B cell (primary cell): ENCODE measurements around the gene MAP2K5. TPM values are rescaled to one million over a fixed set of nuclear protein-coding genes. Genes with fewer than 3 reads are reported as not detected.

Experiments
- ATAC-seq: fragments of 200-7000 bp; cut with Tn5 transposase; one replicate; pipeline ENCODE4 v1.10.0; 2021; ENCODE audit warnings: low read depth, mild to moderate bottlenecking, moderate number of reproducible peaks, moderate library complexity
- CTCF ChIA-PET: fragments of 350-600 bp; sonication (Branson Sonifier 250); formaldehyde crosslinking; loops from one replicate; lab custom pipeline; 2021; ENCODE audit warnings: antibody characterized with exemption, inconsistent platforms; lab: Charles Lee
- POLR2A ChIA-PET: fragments of 350-600 bp; sonication (Branson Sonifier 250); formaldehyde crosslinking; loops from one replicate; lab custom pipeline; 2021; ENCODE audit warnings: antibody characterized with exemption; lab: Charles Lee
- DNase-seq: peaks from one replicate; pipeline ENCODE4 v3.0.0; 2013
- H2AFZ ChIP-seq: 2 replicates; pipeline ENCODE4 v1.6.1; 2012; ENCODE audit warnings: mild to moderate bottlenecking, low read depth, low read length; ENCODE audit not compliant: insufficient read depth, poor library complexity, severe bottlenecking
- H3K27ac ChIP-seq, 2 donors: 1 replicate in 1 of 2; 2 replicates in 1 of 2; pipeline ENCODE4 v1.5.1; 2012 to 2013; ENCODE audit warnings: low read length in 2 of 2, mild to moderate bottlenecking in 2 of 2, moderate library complexity in 1 of 2
- H3K27me3 ChIP-seq, 4 experiments: fragments of 200-600 bp in 1 of 4; sonication (generic) in 1 of 4; replicated peaks in 1 of 4; 1 replicate in 2 of 4; 2 replicates in 2 of 4; pipeline versions ENCODE4 v1.6.1 to v1.7.0; 2013 to 2016; ENCODE audit warnings: low read length in 3 of 4, mild to moderate bottlenecking in 2 of 4, mixed read lengths in 1 of 4, moderate library complexity in 1 of 4; ENCODE audit not compliant: insufficient read depth in 4 of 4, control insufficient read depth in 3 of 4; ENCODE audit errors: control extremely low read depth in 1 of 4
- H3K36me3 ChIP-seq, 2 experiments: replicated peaks in 1 of 2; 1 replicate in 1 of 2; 2 replicates in 1 of 2; pipeline versions ENCODE4 v1.6.1 to v1.7.1; 2013; ENCODE audit warnings: low read length in 1 of 2; ENCODE audit not compliant: insufficient read depth in 2 of 2, control insufficient read depth in 1 of 2; ENCODE audit errors: control extremely low read depth in 1 of 2, extremely low read depth in 1 of 2
- H3K4me1 ChIP-seq, 2 donors: fragments of 200-600 bp in 1 of 2; sonication (generic) in 1 of 2; 1 replicate in 1 of 2; 2 replicates in 1 of 2; pipeline versions ENCODE4 v1.5.1 to v1.6.1; 2013 to 2017; ENCODE audit warnings: low read length in 2 of 2; ENCODE audit not compliant: control insufficient read depth in 2 of 2, insufficient read depth in 2 of 2
- H3K4me2 ChIP-seq: replicated peaks from 2 replicates; pipeline ENCODE3; 2012; ENCODE audit warnings: mild to moderate bottlenecking, low read depth, low read length; ENCODE audit not compliant: poor library complexity, severe bottlenecking
- H3K4me3 ChIP-seq, 5 experiments: fragments of 200-600 bp in 1 of 5; sonication (generic) in 1 of 5; 1 replicate in 3 of 5; 2 replicates in 2 of 5; pipeline versions ENCODE4 v1.5.1 to v1.7.0; 2011 to 2016; ENCODE audit warnings: low read length in 4 of 5, mild to moderate bottlenecking in 4 of 5, low read depth in 2 of 5, control low read depth in 1 of 5, moderate library complexity in 1 of 5; ENCODE audit not compliant: insufficient read depth in 1 of 5; ENCODE audit errors: control extremely low read depth in 1 of 5, extremely low read depth in 1 of 5
- H3K79me2 ChIP-seq: fragments of 200-600 bp; sonication (generic); one replicate; pipeline ENCODE4 v1.6.0; 2016; ENCODE audit warnings: low read length; ENCODE audit not compliant: control insufficient read depth, insufficient read depth
- H3K9ac ChIP-seq: fragments of 200-600 bp; sonication (generic); 2 replicates; pipeline ENCODE4 v1.6.1; 2017; ENCODE audit warnings: mild to moderate bottlenecking, low read length, moderate library complexity
- H3K9me3 ChIP-seq, 3 donors: one replicate each; pipeline versions ENCODE4 v1.6.1 to v1.7.1; 2013; ENCODE audit warnings: low read length in 2 of 3; ENCODE audit not compliant: control insufficient read depth in 2 of 3, insufficient read depth in 1 of 3; ENCODE audit errors: control extremely low read depth in 1 of 3
- H4K20me1 ChIP-seq: 2 replicates; pipeline ENCODE4 v1.6.0; 2012; ENCODE audit warnings: mild to moderate bottlenecking, low read length; ENCODE audit not compliant: insufficient read depth, control insufficient read depth, poor library complexity, severe bottlenecking
- H3K27ac Mint-ChIP-seq: one replicate; pipeline ENCODE4 v1.8.0; 2021; ENCODE audit warnings: mixed read lengths
- H3K27me3 Mint-ChIP-seq: one replicate; pipeline ENCODE4 v1.8.0; 2021; ENCODE audit warnings: mixed read lengths
- H3K4me1 Mint-ChIP-seq: one replicate; pipeline ENCODE4 v1.8.0; 2021; ENCODE audit warnings: mixed read lengths
- H3K4me3 Mint-ChIP-seq: one replicate; pipeline ENCODE4 v1.8.0; 2021; ENCODE audit warnings: mixed read lengths
- H3K9me3 Mint-ChIP-seq: one replicate; pipeline ENCODE4 v1.8.0; 2022; ENCODE audit warnings: mixed read lengths; ENCODE audit not compliant: insufficient read depth
- EZH2 ChIP-seq: IDR thresholded peaks from 2 replicates; pipeline ENCODE4 v1.6.1; 2012; ENCODE audit warnings: borderline replicate concordance, low read depth, mild to moderate bottlenecking, moderate library complexity, low read length; ENCODE audit not compliant: insufficient read depth, poor library complexity, severe bottlenecking
- WGBS: methylation state at CpG from one replicate; pipeline ENCODE4 v1.1.5; 2013; ENCODE audit warnings: missing lambda C conversion rate; ENCODE audit not compliant: insufficient coverage; 5-methylcytosine and 5-hydroxymethylcytosine counted together
- intact Hi-C: fragments of 100-400 bp; cut with micrococcal nuclease; formaldehyde crosslinking; loops from one replicate; pipeline ENCODE4 v1.10.0; 2022
- polyA plus RNA-seq: library from polyadenylated mRNA; depleted of rRNA; stranded (reverse); fragments of >200 nt; gene quantifications from 2 replicates; pipeline ENCODE4 v1.2.3, GENCODE V29; 2012
- total RNA-seq, 2 donors: library from RNA; stranded (reverse); fragments of 120-200 nt in 1 of 2; gene quantifications; 1 replicate in 1 of 2; 2 replicates in 1 of 2; pipeline versions ENCODE4 v1.2.3 to v1.2.4, GENCODE V29; 2013 to 2022
- TF ChIP-seq, protein P1 (sequence below): fragments of 200-600 bp; IDR thresholded peaks from one replicate; pipeline ENCODE4 v1.8.0; 2022; ENCODE audit warnings: antibody characterized with exemption, mild to moderate bottlenecking

Gene MAP2K5
- total and polyA plus RNA-seq, 2 donors (not counting 1 experiment from before 2014, with no cell fraction given) = 11.1 to 40.0 TPM

DNA sequence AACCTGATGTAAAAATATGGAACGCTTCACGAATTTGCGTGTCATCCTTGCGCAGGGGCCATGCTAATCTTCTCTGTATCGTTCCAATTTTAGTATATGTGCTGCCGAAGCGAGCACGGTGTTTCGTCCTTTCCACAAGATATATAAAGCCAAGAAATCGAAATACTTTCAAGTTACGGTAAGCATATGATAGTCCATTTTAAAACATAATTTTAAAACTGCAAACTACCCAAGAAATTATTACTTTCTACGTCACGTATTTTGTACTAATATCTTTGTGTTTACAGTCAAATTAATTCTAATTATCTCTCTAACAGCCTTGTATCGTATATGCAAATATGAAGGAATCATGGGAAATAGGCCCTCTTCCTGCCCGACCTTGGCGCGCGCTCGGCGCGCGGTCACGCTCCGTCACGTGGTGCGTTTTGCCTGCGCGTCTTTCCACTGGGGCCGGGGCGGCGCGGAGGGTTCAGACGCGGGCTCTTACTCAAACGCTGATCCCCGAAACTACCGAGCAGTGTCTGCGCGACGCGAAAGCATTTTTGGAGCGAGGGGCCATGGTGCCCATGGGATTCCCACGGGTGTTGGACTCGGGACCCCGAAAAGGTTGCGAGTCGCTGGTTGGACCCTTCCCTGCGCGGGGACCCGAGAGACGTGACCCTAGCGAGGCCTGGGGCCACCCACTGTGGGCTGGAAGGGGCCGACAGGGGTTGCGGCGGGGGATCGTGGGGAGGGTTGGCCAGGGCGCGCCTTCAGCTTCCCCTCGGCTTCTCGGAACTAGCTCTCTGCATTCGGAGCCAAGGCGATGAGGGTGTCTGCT, 297.6 kb downstream of the MAP2K5 start, which contains the start of gene RNU6-1:
Gene RNU6-1, minus strand, starts transcription at position 117 of the 820 bp plus-strand sequence.
- DNase-seq = peak; percentile 97

More for the DNA sequence above, 297.6 kb downstream of the MAP2K5 start, which contains the start of gene RNU6-1:
- H3K4me3 Mint-ChIP-seq = peak within 1 kb of the TSS; percentile 91
- Histone ChIP-seq H3K27me3 (peaks cover 0 to 30% (median 12%) of the 10 kb centered on the region in 4 experiments), H4K20me1 (no peaks in the 10 kb centered on the region), H3K4me3 (peak within 1 kb of the TSS; percentile 68 to 97 (median 83)), H3K36me3 (no peaks in the 10 kb centered on the region), H3K27ac (peak within 1 kb of the TSS; percentile 95 to 96), H3K9me3 (peaks cover 0 to 10% (median 0%) of the 10 kb centered on the region in 3 donors), H3K79me2 (no peaks in the 10 kb centered on the region), H3K9ac (peak within 1 kb of the TSS; percentile 96), H2AFZ (peak within 1 kb of the TSS; percentile 98), H3K4me1 (peaks cover 29 to 36% of the 10 kb centered on the region in 2 donors), H3K4me2 (peak within 1 kb of the TSS; percentile 88)
- ChIA-PET CTCF (interaction anchor here (0.9 to 5.7 kb wide), 8 partner anchors 23 to 383 kb away, joined by 3 to 177 read pairs (median 8); partner anchors contain the start of genes C15orf61 and PIAS1), POLR2A (interaction anchor here (0.7 to 1.3 kb wide), 4 partner anchors 12 to 599 kb away, joined by 3 to 14 read pairs (median 6); partner anchors contain the start of genes FEM1B and MAP2K5)
- peak within 1 kb of the TSS; percentile 97 for H3K27ac Mint-ChIP-seq
- no peaks in the 10 kb centered on the region for H3K9me3 Mint-ChIP-seq
- peak; percentile 84 for ATAC-seq
- TF ChIP-seq EZH2 = no peak
- TF ChIP-seq, protein P1, sequence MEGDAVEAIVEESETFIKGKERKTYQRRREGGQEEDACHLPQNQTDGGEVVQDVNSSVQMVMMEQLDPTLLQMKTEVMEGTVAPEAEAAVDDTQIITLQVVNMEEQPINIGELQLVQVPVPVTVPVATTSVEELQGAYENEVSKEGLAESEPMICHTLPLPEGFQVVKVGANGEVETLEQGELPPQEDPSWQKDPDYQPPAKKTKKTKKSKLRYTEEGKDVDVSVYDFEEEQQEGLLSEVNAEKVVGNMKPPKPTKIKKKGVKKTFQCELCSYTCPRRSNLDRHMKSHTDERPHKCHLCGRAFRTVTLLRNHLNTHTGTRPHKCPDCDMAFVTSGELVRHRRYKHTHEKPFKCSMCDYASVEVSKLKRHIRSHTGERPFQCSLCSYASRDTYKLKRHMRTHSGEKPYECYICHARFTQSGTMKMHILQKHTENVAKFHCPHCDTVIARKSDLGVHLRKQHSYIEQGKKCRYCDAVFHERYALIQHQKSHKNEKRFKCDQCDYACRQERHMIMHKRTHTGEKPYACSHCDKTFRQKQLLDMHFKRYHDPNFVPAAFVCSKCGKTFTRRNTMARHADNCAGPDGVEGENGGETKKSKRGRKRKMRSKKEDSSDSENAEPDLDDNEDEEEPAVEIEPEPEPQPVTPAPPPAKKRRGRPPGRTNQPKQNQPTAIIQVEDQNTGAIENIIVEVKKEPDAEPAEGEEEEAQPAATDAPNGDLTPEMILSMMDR = no peak
- intact Hi-C loops = loop anchor here (1.0 to 10.0 kb wide), 10 partner anchors 23 to 1135 kb away; partner anchors contain the start of genes C15orf61, CLN6, MAP2K5 and PIAS1
- WGBS = under 1% methylated on average over 52 of the region's 62 CpGs
- peaks cover 41% of the 10 kb centered on the region for H3K4me1 Mint-ChIP-seq
- peaks cover 15% of the 10 kb centered on the region for H3K27me3 Mint-ChIP-seq
